HG02678 (cell line): ENCODE measurements around the gene PRUNE2.
"Not testable (repeated sequence)": the region's sequence is repeated elsewhere in the genome, so short reads cannot be mapped to it uniquely, and the experiment has no call there.

Experiments
- ATAC-seq: cut with Tn5 transposase; IDR thresholded peaks from one replicate; pipeline ENCODE4 v1.9.1; 2021; ENCODE audit warnings: mild to moderate bottlenecking, moderate library complexity; ENCODE audit not compliant: unreplicated experiment

PRUNE2 gene

GRCh38 chr9:76609285-76610010, 296.5 kb downstream of the PRUNE2 start:
- ATAC-seq = no peak

GRCh38 chr9:76608575-76609273, 297.2 kb downstream of the PRUNE2 start:
- no peak for ATAC-seq

- no peak for ATAC-seq
Measured at GRCh38 chr9:76607730-76608436, 298.0 kb downstream of the PRUNE2 start.

- peak; percentile 91 for ATAC-seq
Measured at GRCh38 chr9:76605321-76605900, 300.5 kb downstream of the PRUNE2 start.

- no peak for ATAC-seq
Measured at GRCh38 chr9:76603931-76604570, 301.9 kb downstream of the PRUNE2 start.

GRCh38 chr9:76603448-76603895, 302.4 kb downstream of the PRUNE2 start:
- no peak for ATAC-seq

- ATAC-seq = no peak
Measured at GRCh38 chr9:76602199-76602598, 303.7 kb downstream of the PRUNE2 start.

GRCh38 chr9:76600007-76600615, 305.8 kb downstream of the PRUNE2 start:
- ATAC-seq = no peak

GRCh38 chr9:76598981-76599380, 306.9 kb downstream of the PRUNE2 start:
- ATAC-seq = no peak

- ATAC-seq = no peak
Measured at GRCh38 chr9:76595645-76596044, 310.3 kb downstream of the PRUNE2 start.

GRCh38 chr9:76594764-76595424, 311.0 kb downstream of the PRUNE2 start:
- ATAC-seq = no peak

GRCh38 chr9:76593961-76594735, 311.8 kb downstream of the PRUNE2 start:
- not testable (repeated sequence) for ATAC-seq

GRCh38 chr9:76592974-76593347, 313.0 kb downstream of the PRUNE2 start:
- ATAC-seq = no peak

- ATAC-seq = no peak
Measured at GRCh38 chr9:76592091-76592973, 313.6 kb downstream of the PRUNE2 start.

GRCh38 chr9:76591256-76591950, 314.5 kb downstream of the PRUNE2 start:
- ATAC-seq = no peak

- no peak for ATAC-seq
Measured at GRCh38 chr9:76588316-76588715, 317.6 kb downstream of the PRUNE2 start.
